HG03575 (cell line): ENCODE measurements around the gene SLC10A7.
A peak's percentile ranks its signal among the peaks of the same experiment; 100 is the strongest.

ENCODE experiments used
- ATAC-seq: cut with Tn5 transposase; IDR thresholded peaks from one replicate; pipeline ENCODE4 v1.9.1; 2021; ENCODE audit not compliant: unreplicated experiment, insufficient number of reproducible peaks, low FRiP score; ENCODE audit errors: extremely low read depth

The SLC10A7 gene

GRCh38 chr4:146500216-146500615, 21.5 kb downstream of the SLC10A7 start:
- no peak for ATAC-seq

DNA sequence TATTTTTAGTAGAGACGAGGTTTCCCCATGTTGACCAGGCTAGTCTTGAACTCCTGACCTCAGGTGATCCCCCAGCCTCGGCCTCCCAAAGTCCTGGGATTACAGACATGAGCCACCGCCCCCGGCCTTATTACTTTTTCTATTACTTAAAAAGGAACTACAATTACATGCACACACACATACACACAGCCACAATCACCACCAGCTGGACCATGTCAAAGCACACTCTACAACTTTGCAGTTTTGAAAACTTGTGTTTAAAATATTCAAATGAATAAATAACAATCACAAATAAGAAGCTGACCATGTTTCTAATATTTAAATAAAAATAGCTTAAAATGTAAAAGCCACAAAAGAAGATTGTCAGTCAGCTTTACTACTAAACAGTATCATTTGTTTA, 23.4 kb downstream of the SLC10A7 start:
- ATAC-seq: no peak

DNA sequence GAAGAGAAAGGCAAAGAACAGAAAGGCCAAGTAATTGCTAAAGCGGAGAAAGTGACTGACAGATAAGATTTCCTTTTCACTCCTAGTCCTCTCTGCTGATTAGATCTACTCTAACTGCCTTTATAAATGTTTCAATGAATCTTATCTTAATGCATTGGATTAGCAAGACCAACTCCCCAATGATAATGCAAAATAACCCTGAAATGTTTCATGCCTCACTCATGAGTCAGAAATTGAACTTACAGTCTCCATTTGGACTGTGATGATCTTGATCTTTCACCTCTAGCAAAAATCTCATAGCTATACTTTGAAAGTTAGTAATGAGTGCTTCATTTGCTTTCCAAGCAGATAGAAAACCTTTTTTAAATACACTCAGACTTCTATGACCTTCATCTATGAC, 26.5 kb downstream of the SLC10A7 start:
- no peak for ATAC-seq

- ATAC-seq: no peak
These were observed 27.6 kb downstream of the SLC10A7 start for GRCh38 chr4:146494143-146494542.

DNA sequence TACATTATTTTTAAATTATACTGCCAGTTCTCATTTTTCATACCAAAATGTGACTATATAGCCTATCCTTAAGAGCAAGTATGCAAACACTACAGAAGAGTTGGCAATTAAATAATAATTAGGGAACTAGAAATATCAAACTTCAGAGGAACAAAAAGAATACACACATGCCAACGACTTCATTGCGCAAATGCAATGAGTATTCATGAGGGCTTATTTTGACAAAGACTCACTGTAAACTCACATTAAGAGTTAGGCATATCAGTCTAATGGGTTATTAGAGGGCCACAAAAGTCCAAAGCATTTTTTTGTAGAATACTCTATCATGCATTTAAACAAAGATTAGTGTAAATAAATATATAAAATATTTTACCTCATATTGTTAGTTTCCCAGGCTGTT, 31.6 kb downstream of the SLC10A7 start:
- no peak for ATAC-seq

GRCh38 chr4:146488495-146489174, 33.1 kb downstream of the SLC10A7 start:
- no peak for ATAC-seq

- peak; percentile 80 for ATAC-seq
These were observed 35.2 kb downstream of the SLC10A7 start for GRCh38 chr4:146486565-146486964.

GRCh38 chr4:146485968-146486367, 35.8 kb downstream of the SLC10A7 start:
- ATAC-seq: peak; percentile 21

DNA sequence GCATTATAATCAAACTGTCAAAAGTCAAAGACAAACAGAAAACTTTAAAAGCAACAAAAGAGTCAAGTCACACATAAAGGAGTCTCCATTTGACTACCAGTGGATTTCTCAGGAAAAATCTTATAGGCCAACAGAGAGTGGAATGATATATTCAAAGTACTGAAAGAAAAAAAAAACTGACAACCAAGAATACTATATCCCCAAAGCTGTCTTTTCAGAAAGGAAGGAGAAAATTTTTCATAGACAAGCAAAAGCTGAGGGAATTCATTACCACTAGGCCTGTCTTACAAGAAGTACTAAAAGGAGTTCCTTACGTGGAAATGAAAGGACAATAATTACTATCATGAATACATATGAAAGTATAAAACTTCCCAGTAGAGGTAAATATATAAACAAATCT, 39.0 kb downstream of the SLC10A7 start:
- ATAC-seq: no peak

DNA sequence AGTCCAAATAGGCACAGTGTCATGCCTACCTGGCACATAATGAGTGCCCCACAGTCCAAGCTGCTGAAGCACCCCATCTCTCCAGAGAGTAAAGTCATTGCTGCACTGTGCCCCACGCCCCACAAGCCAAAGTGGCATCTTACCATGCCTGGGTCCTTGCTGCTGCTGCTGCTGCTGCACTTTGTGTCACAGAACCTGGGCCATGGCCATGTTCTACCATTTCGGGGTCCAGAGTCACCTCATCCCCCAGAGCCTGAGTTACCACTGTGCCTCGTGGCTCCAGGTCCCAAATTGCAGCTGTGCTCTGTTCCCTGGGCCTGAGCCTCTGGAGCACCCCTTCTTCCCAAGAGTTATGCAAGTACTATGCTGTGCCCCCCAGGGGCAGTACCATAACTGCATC, 40.5 kb downstream of the SLC10A7 start:
- no peak for ATAC-seq

- ATAC-seq: no peak
These were observed 43.7 kb downstream of the SLC10A7 start for GRCh38 chr4:146478009-146478408.

DNA sequence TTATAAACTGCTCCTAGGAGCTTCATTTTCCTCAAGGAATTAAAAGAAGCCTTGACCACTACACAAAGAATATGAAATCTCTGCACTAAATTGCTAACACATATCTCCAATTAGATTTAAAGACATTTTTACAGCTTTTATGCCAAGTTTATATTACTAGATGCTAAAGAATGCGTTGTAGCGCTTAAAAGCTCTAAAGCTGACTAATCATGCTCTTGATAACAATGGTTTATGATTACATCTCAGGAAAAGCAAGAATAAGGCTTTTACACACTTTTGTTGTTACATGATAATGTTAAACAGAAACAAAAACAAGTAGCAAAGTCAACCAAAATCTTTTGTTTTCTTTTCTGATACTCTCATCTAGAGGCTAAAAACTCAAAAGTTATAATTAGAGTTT, 44.7 kb downstream of the SLC10A7 start:
- no peak for ATAC-seq

GRCh38 chr4:146472404-146472803, 49.3 kb downstream of the SLC10A7 start:
- ATAC-seq: no peak

GRCh38 chr4:146470604-146471003, 51.1 kb downstream of the SLC10A7 start:
- no peak for ATAC-seq

DNA sequence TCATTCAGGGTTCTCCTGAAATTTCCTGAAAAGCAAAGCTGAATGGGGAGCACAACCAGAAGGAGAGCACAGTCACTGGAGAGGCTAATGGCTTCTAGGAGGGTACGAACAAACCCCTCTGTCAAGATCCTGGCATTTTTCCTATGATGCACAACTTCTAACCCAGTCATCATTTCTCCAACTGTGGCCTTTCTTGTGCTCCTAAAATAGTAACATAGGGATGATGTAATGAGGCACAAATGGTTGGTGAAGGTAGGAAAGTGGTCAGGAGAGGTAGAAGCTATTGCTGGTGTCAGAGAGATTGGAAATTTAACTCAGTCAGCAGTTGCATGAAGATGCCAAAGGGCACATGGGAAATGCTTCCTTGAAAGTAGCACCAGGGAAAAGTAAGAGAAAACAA, 52.7 kb downstream of the SLC10A7 start:
- no peak for ATAC-seq

GRCh38 chr4:146465628-146466027, 56.1 kb downstream of the SLC10A7 start:
- no peak for ATAC-seq

GRCh38 chr4:146462251-146462650, 59.5 kb downstream of the SLC10A7 start:
- no peak for ATAC-seq

GRCh38 chr4:146458594-146458993, 63.1 kb downstream of the SLC10A7 start:
- ATAC-seq: peak; percentile 67

GRCh38 chr4:146456681-146457080, 65.1 kb downstream of the SLC10A7 start:
- no peak for ATAC-seq

- no peak for ATAC-seq
These were observed 68.4 kb downstream of the SLC10A7 start for GRCh38 chr4:146453181-146453807.

GRCh38 chr4:146450524-146450923, 71.2 kb downstream of the SLC10A7 start:
- ATAC-seq: peak; percentile 53
